ENCODE data around the gene NBEAL2.

NBEAL2 gene, protein sequence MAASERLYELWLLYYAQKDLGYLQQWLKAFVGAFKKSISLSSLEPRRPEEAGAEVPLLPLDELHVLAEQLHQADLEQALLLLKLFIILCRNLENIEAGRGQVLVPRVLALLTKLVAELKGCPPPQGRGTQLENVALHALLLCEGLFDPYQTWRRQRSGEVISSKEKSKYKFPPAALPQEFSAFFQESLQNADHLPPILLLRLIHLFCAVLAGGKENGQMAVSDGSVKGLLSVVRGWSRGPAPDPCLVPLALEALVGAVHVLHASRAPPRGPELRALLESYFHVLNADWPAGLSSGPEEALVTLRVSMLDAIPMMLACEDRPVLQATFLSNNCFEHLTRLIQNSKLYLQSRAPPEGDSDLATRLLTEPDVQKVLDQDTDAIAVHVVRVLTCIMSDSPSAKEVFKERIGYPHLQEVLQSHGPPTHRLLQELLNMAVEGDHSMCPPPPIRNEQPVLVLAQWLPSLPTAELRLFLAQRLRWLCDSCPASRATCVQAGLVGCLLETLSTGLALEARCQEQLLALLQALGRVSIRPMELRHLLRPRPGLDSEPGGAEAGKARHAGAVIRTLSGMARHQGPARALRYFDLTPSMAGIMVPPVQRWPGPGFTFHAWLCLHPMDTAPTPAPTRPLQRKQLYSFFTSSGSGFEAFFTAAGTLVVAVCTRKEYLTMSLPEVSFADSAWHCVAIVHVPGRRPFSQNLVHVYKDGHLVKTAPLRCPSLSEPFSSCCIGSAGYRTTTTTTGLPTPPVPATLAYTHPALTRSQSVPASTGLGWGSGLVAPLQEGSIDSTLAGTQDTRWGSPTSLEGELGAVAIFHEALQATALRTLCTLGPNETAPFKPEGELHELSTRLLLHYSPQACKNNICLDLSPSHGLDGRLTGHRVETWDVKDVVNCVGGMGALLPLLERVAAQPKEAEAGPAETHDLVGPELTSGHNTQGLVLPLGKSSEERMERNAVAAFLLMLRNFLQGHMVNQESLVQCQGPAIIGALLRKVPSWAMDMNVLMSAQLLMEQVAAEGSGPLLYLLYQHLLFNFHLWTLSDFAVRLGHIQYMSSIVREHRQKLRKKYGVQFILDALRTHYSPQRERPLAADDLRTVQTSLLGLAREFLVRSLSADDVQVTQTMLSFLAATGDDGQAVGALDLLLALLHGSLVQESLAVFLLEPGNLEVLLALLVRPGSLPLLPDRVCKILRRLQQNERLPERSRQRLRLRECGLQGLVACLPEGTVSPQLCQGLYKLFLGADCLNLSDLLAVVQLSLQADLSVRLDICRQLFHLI (N-terminal part only)

DNA sequence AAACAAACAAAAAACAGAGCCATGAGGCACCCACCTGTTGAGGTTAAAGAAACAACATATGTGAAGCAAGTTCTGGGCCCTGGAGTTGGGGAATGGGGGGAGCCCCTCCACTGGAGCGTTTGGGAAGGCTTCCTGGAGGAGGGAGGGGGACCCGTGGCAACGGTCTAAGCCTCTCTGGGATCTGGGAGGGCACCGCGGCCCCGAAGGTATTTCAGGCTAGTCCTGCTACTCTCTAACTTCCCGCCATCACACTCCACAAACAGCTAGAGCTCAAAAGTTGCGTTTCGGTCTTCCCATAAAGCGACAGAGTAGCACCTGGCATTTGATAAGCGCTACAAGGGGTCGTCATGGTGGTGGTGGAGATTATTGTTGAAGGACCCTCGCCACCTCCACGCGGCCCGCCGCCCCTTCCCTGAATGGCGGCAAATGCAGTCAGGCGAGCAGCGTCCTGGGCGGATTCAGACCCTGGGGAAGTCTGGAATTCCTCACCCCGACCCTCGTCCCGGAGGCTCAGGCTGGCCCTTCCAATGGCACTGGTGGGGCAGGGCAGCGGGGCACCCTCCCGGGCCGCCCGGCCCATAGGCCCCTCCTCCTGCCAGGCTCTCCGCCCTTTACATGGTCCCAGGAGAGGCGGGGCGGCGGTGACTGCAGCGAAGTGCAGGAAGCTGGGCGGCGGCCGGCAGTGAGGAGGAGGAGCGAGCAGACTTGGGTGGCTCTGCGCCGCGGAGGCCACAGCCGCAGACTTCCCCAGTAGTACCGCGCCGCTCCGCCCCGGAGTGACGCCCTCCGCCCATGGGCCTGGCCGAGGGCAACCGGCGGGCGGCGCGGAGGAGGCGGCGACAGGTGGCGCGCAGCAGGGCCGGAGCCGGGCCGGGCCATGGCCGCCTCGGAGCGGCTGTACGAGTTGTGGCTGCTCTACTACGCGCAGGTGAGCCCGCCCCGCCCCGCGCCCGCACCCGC, at the start of gene NBEAL2:
TSS of gene NBEAL2 (plus strand) at position 682 of the 960 bp plus-strand sequence. CDS start at position 878, 196 bp downstream.
- TF ChIP-seq, protein P1, sequence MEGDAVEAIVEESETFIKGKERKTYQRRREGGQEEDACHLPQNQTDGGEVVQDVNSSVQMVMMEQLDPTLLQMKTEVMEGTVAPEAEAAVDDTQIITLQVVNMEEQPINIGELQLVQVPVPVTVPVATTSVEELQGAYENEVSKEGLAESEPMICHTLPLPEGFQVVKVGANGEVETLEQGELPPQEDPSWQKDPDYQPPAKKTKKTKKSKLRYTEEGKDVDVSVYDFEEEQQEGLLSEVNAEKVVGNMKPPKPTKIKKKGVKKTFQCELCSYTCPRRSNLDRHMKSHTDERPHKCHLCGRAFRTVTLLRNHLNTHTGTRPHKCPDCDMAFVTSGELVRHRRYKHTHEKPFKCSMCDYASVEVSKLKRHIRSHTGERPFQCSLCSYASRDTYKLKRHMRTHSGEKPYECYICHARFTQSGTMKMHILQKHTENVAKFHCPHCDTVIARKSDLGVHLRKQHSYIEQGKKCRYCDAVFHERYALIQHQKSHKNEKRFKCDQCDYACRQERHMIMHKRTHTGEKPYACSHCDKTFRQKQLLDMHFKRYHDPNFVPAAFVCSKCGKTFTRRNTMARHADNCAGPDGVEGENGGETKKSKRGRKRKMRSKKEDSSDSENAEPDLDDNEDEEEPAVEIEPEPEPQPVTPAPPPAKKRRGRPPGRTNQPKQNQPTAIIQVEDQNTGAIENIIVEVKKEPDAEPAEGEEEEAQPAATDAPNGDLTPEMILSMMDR (IDR thresholded peaks at IDR 0.05; ENCODE audit: low read depth, low read length), result no peak
- peak; percentile 89 to 94 for DNase-seq (ENCODE audit: low read depth in 2 of 2)
- H3K4me3 ChIP-seq (replicated peaks in 1 of 2; ENCODE audit: low read depth in 2 of 2, low read length in 2 of 2), result peak within 1 kb of the TSS; percentile 67 to 68

DNA sequence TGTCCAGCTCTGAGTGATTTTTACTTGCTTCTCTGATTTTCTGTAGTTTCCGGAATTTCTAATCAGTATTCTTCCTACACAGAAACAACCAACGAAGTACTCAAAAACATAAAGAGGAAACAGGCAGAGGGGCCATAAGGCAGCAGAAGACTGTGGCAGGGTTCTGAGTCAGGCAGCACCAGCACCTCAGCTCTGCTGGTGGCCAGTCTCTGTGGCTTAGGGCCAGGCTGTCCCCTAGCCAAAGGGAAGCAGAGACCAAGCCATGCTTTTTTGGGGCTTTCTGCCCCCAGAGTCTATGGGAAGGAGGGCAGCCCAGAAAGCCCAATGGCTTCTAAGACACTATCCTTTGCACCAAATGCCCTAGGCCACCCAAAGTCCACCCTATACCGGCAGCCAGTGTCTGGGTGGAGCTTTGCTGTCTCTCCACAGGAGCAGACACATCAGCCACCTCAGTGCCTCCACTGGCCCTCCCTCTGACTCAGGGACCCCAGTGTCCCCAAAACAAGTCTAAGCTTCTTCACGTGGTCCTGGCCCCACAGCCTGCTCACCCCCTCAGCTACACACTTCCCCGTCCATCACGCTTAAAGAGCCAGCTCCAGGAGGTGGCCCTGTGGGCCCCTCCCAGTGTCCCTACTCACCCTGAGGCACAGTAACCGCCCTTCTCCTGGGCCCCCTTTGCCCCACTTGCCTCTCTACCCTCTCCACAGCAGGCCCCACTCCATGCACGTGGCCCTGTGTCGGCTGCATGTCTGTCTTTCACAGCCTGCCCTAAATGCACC, 49.1 kb upstream of the NBEAL2 start:
- TF ChIP-seq, protein P1 (IDR thresholded peaks at IDR 0.05; ENCODE audit: low read depth, low read length), result no peak
- no peak overlapping the region for H3K4me3 ChIP-seq (replicated peaks in 1 of 2; ENCODE audit: low read depth in 2 of 2, low read length in 2 of 2)
- DNase-seq (ENCODE audit: low read depth in 2 of 2), result no peak

DNA sequence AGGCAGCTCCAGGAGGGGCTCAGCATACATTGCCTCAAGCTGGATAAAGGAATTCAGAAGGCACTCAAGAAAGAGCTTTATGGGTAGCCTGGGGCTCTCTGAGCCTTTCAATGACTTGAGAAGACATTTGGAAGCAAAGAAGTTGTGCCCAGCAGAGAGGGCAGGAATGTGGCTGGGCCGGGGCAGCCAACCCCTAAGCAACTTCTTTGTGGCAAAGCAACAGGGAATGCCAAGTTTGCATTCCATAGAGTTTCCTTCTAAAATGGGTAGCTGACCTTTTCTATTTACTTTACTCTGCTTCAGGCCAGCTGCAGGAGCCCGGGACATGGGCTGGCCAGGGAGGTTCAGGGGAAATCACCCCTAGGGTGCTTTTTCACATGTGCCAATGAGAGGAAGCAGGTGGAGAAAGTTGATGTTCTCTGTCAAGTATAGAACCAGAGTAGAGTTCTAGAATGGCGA, 48.5 kb upstream of the NBEAL2 start:
- TF ChIP-seq, protein P1 (IDR thresholded peaks at IDR 0.05; ENCODE audit: low read depth, low read length), result no peak
- no peak for DNase-seq (ENCODE audit: low read depth in 2 of 2)
- no peak overlapping the region for H3K4me3 ChIP-seq (replicated peaks in 1 of 2; ENCODE audit: low read depth in 2 of 2, low read length in 2 of 2)

DNA sequence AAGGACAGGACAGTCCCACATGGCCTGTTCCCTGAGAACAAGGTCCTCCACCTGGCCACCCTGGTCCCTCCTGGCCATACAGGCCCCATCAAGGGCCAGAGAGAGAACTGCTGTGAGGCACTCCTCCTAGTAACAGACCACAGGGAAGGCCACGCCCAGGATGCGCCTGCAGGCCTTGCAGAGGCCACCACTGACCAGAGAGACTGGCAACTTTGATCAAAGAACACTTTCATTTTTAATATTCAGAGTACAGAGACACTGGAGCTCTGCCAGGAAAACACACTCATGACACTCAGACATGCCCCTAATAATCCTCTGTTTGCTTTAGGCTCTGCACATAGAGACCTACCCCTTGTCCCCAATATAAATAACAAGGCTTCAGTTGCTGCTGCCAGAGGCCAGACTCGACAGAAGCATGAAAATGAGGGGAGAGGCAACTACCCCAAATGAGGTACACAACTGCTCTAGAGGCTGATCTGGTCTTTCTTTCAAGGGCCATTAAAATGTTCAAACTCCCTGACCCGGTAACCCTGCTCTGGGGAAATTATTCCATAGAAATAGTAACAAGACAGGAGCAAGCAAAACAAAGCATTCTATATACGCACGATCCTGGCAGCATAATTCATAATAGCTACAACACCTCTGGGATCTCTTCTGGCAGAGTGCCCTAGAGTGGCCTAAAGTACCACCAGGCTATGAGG, 47.7 kb upstream of the NBEAL2 start:
- H3K4me3 ChIP-seq (replicated peaks in 1 of 2; ENCODE audit: low read depth in 2 of 2, low read length in 2 of 2), result no peak overlapping the region
- peak; percentile 34 to 62 for DNase-seq (ENCODE audit: low read depth in 2 of 2)
- TF ChIP-seq, protein P1 (IDR thresholded peaks at IDR 0.05; ENCODE audit: low read depth, low read length), result no peak

DNA sequence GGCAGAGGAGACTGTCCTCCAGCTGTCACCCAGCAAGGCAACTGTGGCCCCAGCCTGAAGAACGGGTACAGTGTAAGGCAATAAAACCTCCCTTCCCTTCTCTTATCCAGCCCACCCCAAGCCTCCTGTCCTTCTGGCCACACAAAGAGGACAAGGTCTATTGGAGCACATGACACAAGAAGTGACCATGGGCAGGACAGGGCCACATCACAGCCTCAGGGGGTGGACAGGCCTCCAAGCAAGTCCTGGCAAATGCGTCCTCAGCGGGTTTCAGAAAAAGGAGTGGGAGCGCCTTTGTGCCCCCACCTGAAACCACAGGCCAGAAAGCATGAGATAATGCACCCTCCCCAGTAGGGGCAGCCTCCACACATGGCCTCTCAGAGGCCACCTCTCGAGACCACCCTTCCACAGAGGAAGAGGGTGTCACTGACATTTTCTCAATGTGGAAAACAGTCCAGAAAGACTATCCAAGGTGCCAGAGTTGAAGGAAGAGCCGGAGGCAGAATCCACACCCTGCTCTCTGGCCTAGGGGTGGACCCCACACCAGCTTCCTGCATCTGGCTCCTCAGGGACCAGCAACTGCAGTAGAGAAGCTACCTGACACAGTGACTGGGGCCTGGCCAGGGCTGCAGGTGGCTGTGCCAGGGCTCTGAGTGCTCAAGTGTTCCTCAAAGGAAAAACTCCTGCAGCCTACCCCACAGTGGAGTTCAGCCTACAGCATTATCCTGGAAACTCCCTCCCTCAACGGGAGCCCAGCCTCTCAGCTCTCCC, 46.8 kb upstream of the NBEAL2 start:
- H3K4me3 ChIP-seq (replicated peaks in 1 of 2; ENCODE audit: low read depth in 2 of 2, low read length in 2 of 2), result no peak overlapping the region
- no peak for DNase-seq (ENCODE audit: low read depth in 2 of 2)
- TF ChIP-seq, protein P1 (IDR thresholded peaks at IDR 0.05; ENCODE audit: low read depth, low read length), result no peak

Data from cardiac fibroblast (primary cell).